HG03432 (cell line): Measurements from ENCODE around the gene IGFALS.

Source experiments
- ATAC-seq: cut with Tn5 transposase; IDR thresholded peaks from one replicate; pipeline ENCODE4 v1.9.1; 2021; ENCODE audit warnings: mild to moderate bottlenecking, moderate library complexity; ENCODE audit not compliant: unreplicated experiment

IGFALS gene

DNA sequence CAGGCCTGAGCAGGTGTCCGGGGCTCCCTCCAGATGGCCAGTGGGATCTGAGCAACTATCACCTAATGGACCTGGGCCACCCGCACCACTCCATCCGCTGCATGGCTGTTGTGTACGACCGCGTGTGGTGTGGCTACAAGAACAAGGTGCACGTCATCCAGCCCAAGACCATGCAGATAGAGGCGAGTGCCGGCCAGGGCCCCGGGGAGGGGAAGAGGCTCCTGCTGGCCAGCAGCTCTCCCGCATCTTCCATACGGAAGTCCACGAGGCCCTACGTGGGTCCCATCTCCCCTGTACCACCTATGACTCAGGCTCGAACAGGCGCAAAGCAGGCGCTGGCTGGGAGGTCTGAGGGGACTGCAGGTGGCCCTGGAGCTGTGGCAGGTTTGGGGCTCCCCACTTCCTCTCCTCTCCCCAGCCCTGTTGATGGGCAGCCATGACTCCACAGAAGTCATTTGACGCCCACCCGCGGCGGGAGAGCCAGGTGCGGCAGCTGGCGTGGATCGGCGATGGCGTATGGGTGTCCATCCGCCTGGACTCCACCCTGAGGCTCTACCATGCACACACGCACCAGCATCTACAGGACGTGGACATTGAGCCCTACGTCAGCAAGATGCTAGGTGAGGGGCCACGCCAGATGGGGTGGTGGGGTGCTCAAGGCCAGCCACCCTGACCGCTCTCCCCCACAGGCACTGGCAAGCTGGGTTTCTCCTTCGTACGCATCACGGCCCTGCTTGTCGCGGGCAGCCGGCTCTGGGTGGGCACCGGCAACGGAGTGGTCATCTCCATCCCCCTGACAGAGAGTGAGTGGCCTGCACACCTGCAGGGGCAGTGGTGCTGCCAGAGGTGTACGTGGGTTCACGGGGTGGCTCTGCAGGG lies 26.1 kb downstream of the IGFALS start:
- no peak for ATAC-seq

GRCh38 chr16:1766701-1767100 lies 26.8 kb downstream of the IGFALS start:
- ATAC-seq = no peak

DNA sequence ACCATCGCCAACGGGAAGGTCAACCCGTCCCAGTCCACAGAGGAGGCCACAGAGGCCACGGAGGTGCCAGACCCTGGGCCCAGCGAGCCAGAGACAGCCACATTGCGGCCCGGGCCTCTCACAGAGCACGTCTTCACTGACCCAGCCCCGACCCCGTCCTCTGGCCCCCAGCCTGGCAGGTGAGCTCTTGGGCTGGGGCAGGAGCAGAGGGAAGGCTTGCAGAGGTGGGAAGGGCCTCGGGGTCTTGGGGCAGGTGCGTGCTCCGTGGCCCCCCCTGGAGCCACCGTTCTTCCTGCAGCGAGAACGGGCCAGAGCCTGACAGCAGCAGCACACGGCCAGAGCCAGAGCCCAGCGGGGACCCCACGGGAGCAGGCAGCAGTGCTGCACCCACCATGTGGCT lies 27.3 kb downstream of the IGFALS start:
- ATAC-seq = no peak

GRCh38 chr16:1765826-1766225 lies 27.7 kb downstream of the IGFALS start:
- ATAC-seq = no peak

GRCh38 chr16:1764971-1765370 lies 28.5 kb downstream of the IGFALS start:
- no peak for ATAC-seq

DNA sequence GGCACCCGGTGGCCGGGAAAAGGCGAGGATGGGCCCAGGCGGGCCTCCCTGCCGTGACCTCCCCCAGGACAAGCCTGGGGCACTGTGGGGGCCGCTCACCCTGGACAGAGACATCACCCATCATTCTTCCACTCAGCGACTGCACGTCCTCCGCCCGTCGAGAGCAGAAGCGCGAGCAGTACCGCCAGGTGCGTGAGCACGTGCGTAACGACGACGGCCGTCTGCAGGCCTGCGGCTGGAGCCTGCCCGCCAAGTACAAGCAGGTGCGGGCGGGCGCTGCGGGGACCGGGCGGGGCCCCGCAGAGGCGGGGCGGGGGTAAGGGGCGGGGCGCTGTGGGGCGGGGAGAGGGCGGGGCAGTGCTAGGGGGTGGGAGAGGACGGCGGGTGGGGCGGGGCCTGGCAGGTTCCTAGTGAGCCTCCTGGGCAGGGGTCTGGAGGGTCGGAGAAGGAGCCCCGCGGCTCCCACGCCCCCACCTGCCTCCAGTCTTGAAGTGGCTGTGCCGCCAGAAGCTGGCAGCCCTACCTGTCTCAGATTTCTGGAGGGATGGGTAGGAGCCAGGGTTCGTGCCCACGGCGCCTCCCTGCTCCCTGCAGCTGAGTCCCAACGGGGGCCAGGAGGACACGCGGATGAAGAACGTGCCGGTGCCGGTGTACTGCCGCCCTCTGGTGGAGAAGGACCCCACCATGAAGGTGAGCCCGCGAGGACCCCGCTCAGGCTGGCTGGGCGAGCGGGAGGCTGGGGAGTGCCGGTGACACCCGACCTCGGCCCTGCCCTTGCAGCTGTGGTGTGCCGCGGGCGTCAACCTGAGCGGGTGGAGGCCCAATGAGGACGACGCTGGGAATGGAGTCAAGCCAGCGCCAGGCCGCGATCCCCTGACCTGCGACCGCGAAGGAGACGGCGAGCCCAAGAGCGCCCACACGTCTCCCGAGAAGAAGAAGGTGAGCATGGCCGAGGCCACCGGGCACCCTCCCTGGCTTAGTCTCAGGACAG lies 29.7 kb downstream of the IGFALS start:
- ATAC-seq = no peak

DNA sequence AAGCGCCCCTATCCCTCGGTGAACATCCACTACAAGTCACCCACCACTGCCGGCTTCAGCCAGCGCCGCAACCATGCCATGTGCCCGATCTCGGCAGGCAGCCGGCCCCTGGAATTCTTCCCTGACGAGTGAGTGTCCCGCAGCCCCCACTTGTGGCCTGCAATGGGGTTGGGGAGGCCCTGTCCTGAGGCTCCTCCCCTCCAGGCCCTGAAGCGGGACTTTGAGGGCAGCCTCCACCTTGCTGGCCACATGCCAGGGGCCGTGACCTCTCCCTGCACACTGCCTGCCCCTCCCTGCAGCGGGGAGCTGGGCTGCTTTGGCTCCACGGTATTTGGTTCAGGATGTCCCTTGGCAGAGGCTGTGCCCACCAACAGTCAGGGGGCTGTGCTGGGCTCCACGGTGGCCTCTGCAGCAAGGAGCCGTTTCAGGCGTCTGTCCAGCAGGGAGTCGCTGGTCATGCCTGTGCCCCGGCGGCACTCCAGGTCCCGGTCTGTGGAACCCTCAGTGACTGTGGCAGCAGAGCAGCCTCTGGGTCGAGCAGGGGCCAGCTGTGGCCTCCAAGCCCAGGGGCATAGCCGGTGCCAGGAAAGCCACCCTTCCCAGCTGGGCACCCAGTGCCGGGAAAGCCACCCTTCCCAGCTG lies 30.5 kb downstream of the IGFALS start:
- ATAC-seq = no peak

DNA sequence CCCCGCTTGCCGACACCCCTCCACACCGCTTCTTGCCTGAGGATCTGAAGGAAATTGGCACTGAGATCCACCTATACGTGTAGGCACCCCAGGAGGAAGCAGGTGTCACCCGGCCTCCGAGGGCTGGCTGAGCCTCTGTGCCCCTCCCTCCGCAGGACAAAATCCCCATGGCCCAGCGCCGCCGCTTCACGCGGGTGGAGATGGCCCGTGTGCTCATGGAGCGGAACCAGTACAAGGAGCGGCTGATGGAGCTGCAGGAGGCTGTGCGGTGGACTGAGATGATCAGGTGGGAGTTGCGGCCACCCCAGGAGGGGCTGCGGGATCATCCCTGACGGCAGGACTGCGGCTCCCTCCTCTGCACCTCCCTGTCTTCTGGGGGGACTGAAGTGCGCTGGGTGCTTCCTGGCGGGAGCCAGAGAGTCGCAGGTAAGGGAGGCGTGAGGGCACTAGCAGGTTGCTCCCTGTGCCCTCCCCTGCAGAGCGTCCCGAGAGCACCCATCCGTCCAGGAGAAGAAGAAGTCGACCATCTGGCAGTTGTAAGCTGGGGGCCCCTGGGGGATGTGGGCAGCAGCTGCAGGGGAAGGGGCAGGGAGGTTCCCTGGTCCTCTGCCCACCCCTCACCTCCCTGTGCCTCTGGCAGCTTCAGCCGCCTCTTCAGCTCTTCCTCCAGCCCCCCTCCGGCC lies 31.2 kb downstream of the IGFALS start:
- ATAC-seq = no peak

DNA sequence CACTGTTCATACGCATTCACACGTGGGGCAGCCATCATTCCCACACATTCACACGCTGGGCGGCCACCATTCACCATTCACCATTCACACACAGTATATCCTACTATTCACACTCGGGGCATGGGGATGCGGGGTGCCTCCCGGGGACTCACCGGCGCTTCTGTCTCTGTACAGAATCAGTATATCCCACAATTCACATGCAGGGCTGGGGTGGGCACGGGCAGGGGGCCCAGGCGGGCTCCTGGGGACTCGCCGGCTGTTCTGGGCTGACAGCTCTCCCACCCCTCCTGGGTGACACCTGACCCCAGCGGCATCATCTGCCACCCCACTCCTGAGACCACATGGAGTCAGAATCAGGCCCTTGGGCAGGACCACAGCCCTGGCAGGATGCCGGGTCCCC lies 31.8 kb downstream of the IGFALS start:
- ATAC-seq = no peak

- no peak for ATAC-seq
Observed at GRCh38 chr16:1760911-1761310, 32.6 kb downstream of the IGFALS start.

- no peak for ATAC-seq
Observed at GRCh38 chr16:1759511-1759910, 34.0 kb downstream of the IGFALS start.

DNA sequence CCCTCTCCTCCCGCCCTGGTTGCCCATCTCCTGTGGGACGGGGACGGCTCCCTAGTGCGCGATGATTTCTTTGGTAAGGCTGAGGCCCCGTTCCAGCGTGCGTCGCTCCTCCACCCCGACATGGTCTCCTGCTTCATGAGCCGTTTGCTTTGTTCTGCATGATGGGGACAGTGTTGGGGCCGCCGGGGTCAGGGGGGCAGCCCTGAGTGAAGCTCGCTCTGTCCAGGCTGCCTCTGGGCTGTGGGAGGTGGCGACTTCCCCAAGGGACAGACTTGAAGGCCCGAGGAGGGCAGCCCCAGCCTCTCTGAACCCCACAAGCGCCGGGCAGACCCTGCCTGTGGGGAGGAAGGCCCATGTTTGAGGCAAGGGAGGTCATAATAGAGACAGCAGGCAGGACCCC lies 34.6 kb downstream of the IGFALS start:
- no peak for ATAC-seq

DNA sequence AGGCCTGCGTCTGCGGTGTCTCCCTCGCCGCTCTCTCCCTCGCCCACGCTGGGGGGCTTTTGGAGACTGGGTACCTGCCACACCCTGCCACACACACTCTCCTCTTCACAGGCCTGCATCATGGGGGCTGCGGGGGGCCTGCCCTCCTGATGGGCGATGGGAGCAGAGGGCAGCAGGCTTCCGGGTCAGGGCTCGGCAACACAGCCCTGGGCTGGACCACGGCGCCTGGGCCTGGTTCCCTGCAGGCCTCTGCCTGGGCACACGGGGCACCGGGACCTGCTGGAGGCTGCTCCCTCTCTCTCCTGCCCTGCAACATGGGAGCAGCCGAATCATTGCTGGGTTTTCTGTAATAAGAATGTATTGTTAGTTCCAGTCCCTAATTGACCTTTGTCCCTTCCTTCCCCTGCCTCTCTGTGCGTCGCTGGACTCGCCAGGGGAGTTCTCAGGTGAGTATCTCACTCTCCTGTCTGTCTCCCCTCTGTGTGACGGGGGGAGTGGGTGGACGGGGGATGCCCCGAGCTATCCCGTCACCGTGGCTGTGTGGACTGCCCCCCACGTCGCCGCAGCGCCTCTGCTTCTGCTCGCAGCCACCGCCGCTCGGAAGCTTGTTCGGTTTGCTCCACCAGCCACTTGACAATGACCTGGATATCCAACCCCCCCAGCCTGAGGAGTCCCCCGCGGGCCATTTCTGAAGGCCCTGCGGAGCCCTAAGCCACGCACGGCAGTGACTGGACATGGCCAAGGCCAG lies 35.6 kb downstream of the IGFALS start:
- ATAC-seq = no peak

- ATAC-seq = no peak
Observed at GRCh38 chr16:1754204-1754603, 39.3 kb downstream of the IGFALS start.

- ATAC-seq = no peak
Observed at GRCh38 chr16:1752853-1753252, 40.7 kb downstream of the IGFALS start.

DNA sequence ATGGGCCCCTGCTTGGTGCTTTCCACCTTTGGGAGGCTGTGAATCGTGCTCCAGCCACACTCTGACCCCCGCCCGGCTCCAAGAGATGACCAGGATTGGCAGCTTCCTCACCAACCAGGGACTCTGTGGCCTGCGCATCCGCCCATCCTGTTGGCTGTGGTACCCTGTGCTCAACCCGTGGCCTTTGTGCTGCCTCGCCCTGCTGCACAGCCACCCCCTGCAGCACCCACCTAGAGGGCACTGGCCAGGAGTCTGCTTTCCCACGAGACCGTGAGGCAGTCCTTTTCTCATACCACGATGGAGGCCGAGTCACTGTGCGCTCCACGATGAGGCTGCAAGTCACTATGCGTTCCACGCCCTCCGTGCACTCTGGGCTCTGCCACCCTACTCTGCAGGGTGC lies 41.6 kb downstream of the IGFALS start:
- no peak for ATAC-seq

DNA sequence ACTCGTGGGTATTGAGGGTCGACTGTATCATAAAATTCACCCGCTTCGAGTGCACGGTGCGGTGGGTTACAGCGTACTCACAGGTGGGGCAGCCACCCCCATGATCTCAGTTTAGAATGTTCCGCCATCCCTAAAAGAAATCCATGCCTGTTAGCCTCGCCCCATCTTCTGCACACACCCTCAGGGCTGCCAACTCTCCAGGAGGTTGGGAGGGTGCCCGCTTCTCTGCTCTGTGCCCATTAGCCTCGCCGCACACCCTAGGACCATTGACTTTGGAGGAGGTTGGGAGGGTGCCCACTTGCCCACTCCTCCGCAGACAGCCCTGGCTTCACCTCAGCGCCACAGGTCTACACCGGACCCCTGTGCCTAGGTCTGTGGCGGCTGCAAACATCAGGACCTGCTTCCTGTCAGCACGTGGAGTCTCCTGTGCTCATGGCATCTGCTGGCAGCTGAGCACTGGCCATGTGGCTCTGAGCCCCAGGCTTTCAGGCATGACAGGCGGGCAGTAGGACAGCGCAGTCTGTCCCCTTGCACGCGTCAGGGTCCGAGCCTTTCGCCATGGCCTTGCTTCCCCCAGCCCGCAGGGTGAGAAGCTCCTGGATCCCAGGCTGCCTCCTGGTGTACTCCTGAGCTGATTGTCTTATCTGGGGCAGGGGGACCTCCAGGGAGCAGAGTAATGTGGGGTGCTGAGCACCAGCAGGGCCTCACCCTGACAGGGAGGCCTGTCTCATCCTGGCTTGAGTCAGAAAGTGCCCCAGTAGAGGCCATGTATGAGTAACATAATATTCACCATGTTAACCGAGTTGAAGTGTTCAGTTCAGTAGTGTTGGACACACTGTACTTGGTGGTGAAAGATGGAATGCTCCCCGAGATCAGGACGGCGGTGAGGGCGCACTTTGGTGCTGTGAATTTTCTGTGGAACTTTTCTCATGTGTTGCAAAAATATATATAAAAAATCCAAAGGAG lies 44.1 kb downstream of the IGFALS start:
- no peak for ATAC-seq

- ATAC-seq = no peak
Observed at GRCh38 chr16:1747934-1748333, 45.6 kb downstream of the IGFALS start.

- ATAC-seq = no peak
Observed at GRCh38 chr16:1746693-1747195, 46.8 kb downstream of the IGFALS start.
